Fibroblast of villous mesenchyme (primary cell): ENCODE measurements around the gene DNAAF5. TPM values are rescaled to one million over a fixed set of nuclear protein-coding genes. Genes with fewer than 3 reads are reported as not detected.
"Not testable (repeated sequence)": the region's sequence is repeated elsewhere in the genome, so short reads cannot be mapped to it uniquely, and the experiment has no call there.

ENCODE experiments used
- DNase-seq: peaks from one replicate; pipeline ENCODE4 v3.0.0-alpha.2; 2010; ENCODE audit warnings: low read depth
- H3K4me3 ChIP-seq: 2 replicates; pipeline ENCODE4 v1.5.1; 2011; ENCODE audit warnings: low read depth, mild to moderate bottlenecking, low read length
- CTCF ChIP-seq: IDR thresholded peaks from 2 replicates; pipeline ENCODE4 v1.5.1; 2012; ENCODE audit warnings: low read depth, mild to moderate bottlenecking, low read length; ENCODE audit not compliant: insufficient read depth
- total RNA-seq: library from RNA; depleted of rRNA; stranded (reverse); fragments of >200 nt; gene quantifications from 2 replicates; pipeline ENCODE4 v1.2.3, GENCODE V29; 2012

The DNAAF5 gene
- total RNA-seq, 1 donor, result 32.8 TPM

GRCh38 chr7:747186-747585 is 20.7 kb downstream of the DNAAF5 start:
- no peak for TF ChIP-seq CTCF
- no peak for DNase-seq
- no peak overlapping the region for H3K4me3 ChIP-seq

GRCh38 chr7:748446-748845 is 21.9 kb downstream of the DNAAF5 start:
- TF ChIP-seq CTCF, result no peak
- no peak for DNase-seq
- no peak overlapping the region for H3K4me3 ChIP-seq

GRCh38 chr7:749140-749551 is 22.6 kb downstream of the DNAAF5 start:
- no peak overlapping the region for H3K4me3 ChIP-seq
- TF ChIP-seq CTCF, result no peak
- no peak for DNase-seq

GRCh38 chr7:750111-750905 is 23.8 kb downstream of the DNAAF5 start:
- no peak for DNase-seq
- no peak overlapping the region for H3K4me3 ChIP-seq
- TF ChIP-seq CTCF, result no peak

GRCh38 chr7:751826-752225 is 25.3 kb downstream of the DNAAF5 start:
- TF ChIP-seq CTCF, result no peak
- no peak for DNase-seq
- no peak overlapping the region for H3K4me3 ChIP-seq

- not testable (repeated sequence) for H3K4me3 ChIP-seq, DNase-seq
These were observed 25.8 kb downstream of the DNAAF5 start for GRCh38 chr7:752256-752655.

- DNase-seq, result no peak
- TF ChIP-seq CTCF, result no peak
- no peak overlapping the region for H3K4me3 ChIP-seq
These were observed 26.7 kb downstream of the DNAAF5 start for GRCh38 chr7:753190-753589.
